ENCODE data around the gene TTLL9.

Gene TTLL9

DNA sequence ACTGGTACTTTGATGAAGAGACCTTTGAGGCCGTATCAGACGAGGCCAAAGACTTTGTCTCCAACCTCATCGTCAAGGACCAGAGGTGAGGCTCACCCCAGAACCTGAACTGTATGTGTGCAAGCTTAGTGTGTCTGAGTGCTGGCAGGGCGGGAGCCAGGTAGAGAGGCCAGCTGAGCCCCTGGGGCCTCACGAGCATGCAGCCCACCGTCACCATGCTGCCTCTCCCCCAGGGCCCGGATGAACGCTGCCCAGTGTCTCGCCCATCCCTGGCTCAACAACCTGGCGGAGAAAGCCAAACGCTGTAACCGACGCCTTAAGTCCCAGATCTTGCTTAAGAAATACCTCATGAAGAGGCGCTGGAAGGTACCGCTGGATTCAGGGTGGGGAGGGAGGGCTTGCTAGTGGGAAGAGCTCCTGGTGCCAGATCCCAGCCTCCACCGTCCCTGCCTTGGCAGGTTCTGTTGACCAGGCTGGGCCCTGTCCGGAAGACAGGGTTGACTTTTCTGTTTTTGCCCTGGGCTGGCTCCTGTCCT, 38.6 kb upstream of the TTLL9 start:
- H3K4me3 ChIP-seq (ENCODE audit: low read depth, low read length), result no peak overlapping the region
- DNase-seq (ENCODE audit: low read depth), result no peak
- TF ChIP-seq, protein P1, sequence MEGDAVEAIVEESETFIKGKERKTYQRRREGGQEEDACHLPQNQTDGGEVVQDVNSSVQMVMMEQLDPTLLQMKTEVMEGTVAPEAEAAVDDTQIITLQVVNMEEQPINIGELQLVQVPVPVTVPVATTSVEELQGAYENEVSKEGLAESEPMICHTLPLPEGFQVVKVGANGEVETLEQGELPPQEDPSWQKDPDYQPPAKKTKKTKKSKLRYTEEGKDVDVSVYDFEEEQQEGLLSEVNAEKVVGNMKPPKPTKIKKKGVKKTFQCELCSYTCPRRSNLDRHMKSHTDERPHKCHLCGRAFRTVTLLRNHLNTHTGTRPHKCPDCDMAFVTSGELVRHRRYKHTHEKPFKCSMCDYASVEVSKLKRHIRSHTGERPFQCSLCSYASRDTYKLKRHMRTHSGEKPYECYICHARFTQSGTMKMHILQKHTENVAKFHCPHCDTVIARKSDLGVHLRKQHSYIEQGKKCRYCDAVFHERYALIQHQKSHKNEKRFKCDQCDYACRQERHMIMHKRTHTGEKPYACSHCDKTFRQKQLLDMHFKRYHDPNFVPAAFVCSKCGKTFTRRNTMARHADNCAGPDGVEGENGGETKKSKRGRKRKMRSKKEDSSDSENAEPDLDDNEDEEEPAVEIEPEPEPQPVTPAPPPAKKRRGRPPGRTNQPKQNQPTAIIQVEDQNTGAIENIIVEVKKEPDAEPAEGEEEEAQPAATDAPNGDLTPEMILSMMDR (conservative IDR thresholded peaks at IDR 0.05; ENCODE audit: low read depth, low read length), result no peak

DNA sequence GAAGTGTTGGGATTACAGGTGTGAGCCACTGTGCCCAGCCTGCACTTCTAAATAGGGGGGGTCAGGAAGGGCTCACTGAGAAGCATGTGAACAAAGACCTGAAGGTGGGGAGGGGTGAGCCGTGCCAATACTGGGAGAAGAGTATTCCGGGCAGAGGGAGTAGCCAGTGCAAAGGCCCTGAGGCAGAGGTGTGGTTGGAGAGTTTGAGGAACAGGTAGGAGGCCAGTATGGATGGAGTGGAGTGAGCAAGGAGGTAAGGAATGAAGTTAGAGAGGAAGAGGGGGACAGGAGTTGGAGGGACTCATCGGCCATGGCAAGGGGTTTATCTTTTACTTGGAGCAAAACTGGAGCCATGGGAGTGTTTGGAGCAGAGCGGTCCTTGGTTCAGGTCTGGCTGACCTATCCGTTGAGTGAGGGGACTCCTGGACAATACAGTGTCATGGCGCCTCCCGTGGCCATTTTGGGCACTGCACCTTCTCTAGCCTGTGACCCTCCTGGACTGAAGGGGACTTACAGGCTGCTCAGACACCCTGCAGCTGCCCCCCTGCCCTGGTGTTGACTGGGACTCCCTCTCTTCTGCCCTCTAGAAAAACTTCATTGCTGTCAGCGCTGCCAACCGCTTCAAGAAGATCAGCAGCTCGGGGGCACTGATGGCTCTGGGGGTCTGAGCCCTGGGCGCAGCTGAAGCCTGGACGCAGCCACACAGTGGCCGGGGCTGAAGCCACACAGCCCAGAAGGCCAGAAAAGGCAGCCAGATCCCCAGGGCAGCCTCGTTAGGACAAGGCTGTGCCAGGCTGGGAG, 37.1 kb upstream of the TTLL9 start:
- TF ChIP-seq, protein P1 (conservative IDR thresholded peaks at IDR 0.05; ENCODE audit: low read depth, low read length), result peak; percentile 84
- peak; percentile 55 for DNase-seq (ENCODE audit: low read depth)
- no peak overlapping the region for H3K4me3 ChIP-seq (ENCODE audit: low read depth, low read length)

DNA sequence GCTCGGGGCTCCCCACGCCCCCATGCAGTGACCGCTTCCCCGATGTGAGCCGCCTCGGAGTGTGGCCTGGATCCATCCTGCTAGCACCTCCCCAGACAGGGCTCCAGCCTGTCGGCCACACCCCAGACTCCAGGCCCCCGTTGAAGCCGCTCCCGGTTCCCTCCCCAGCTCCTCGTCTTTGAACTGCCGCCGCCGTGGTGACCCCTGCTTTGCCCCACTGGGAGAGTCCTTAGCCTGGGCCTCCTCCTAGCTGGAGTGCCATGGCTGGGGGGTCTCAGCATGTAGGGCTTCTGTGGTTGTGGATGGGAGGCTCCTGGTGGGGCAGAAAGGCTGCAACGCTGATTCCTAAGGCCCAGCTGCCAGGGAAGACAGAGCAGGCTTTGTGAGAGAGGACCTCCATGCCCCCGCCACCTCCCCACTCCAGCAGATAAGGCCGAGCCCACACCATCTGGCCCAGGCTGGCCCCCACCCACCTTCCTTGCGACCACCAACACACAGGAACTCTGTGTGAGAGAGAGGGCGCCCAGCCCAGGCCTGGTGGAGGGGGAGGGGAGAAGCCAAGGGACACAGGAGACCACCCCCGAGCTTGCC, 36.4 kb upstream of the TTLL9 start:
- TF ChIP-seq, protein P1 (conservative IDR thresholded peaks at IDR 0.05; ENCODE audit: low read depth, low read length), result no peak
- DNase-seq (ENCODE audit: low read depth), result no peak
- no peak overlapping the region for H3K4me3 ChIP-seq (ENCODE audit: low read depth, low read length)

DNA sequence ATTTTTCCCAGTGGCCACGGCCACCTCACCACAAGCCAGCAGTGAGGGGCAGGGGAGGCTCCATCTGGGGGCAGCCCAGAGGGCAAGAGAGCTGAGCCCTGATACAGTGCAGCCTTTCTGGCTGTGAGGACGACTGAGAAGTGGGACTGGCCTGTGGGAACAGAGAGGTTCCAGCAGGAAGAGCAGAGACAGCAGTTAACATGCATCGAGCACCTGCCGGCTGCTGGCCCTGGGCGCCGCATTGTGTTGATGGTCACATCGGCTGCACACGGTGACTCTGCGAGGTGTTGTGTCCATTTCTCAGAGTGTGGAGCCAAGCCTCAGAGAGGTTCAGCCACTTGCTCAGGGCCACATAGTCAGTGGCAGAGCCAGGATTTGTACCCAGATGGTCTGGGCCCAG, 34.9 kb upstream of the TTLL9 start:
- no peak overlapping the region for H3K4me3 ChIP-seq (ENCODE audit: low read depth, low read length)
- no peak for DNase-seq (ENCODE audit: low read depth)
- TF ChIP-seq, protein P1 (conservative IDR thresholded peaks at IDR 0.05; ENCODE audit: low read depth, low read length), result no peak

DNA sequence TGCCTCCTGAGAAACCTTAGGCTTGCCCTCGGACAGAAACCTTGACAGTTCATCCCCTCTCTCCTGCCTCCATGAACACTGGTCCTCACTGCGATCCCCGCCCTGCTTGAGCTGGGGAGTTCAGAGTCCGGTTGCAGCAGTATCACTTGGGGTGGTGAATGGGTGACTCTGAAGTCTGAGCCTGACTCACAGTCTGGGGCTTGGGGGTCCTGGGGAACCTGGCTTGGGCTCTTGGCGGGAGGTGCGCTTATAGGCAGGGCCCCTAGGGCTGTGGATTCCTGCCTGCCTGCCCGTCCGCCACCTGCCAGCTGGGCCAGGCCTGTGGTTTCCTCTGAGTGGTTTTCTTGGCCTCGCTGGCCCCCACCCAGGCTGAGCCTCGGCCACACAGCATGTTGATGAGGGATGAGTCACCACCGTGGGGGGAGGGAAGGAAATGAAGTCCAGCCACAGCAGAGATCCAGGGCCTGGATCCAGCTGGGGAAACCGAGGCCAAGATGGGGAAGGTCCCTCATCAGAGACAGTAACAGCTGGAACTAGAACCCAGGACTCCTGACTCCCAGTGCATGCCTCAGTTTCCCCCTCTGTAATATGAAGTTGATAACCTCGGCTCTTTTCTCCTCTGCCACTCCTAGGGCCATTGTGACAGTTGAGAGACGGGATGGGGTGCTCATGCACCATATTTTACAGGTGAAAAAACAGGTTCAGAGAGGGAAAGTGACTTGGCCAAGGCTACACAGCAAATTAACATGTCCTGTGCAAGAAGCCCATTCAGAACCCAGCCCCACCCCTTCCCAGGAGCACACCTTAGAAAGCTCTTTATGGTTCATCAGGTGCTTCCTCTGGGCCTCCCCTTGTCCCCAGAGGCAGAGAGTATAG, 34.2 kb upstream of the TTLL9 start:
- H3K4me3 ChIP-seq (ENCODE audit: low read depth, low read length), result no peak overlapping the region
- peak; percentile 95 for DNase-seq (ENCODE audit: low read depth)
- TF ChIP-seq, protein P1 (conservative IDR thresholded peaks at IDR 0.05; ENCODE audit: low read depth, low read length), result no peak

DNA sequence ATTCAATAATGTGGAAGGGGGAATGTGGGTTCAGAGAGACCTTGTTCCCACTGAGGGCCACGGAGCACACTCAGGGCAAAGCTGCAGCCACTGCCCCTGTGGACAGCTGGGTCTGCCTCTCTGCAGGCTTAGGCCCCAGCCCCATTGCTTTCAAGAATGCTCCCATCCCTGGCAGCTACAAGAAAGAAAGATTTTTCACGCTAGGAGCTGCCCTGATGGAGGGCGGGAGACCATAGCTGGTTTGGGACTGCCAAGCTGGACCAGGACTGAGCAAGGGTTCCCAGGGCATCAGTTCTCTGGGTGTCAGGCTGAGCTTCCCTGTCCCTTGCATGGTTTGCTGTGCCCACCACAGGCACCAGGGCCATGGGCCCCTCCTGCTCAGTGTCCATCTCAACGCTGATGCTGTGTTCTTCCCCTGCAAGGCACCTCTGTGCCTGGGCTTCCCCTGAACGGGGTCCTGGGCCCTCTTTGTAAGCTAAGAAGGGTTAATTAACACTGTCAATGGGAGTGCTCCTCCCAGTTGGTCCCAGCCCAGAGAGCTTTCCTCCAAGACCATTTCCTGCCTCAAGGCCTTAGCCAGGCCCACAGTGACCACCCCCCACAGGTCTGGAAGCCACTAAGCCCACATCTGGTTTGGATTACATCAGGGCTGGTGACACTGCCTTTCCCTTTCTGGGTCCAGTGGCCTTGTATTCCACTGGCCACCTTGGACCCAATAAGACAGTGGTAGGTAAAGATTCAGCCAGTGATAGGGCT, 33.4 kb upstream of the TTLL9 start:
- TF ChIP-seq, protein P1 (conservative IDR thresholded peaks at IDR 0.05; ENCODE audit: low read depth, low read length), result no peak
- DNase-seq (ENCODE audit: low read depth), result no peak
- H3K4me3 ChIP-seq (ENCODE audit: low read depth, low read length), result no peak overlapping the region

Measured in choroid plexus epithelial cell (primary cell).